WTC11 (cell line): ENCODE results near the gene MAML3. TPM values are rescaled to one million over a fixed set of nuclear protein-coding genes. Genes with fewer than 3 reads are reported as not detected.

Experiments used
- ATAC-seq: fragments of 200-7000 bp; cut with Tn5 transposase; 2 replicates; pipeline ENCODE4 v1.10.0; 2021; ENCODE audit warnings: mild to moderate bottlenecking, moderate library complexity
- CTCF ChIA-PET: fragments of 300-600 bp; sonication (Branson Sonifier 250); formaldehyde crosslinking; loops from one replicate; lab custom pipeline; 2021; ENCODE audit warnings: antibody characterized with exemption; lab: Charles Lee
- POLR2A ChIA-PET: fragments of 350-600 bp; sonication (Branson Sonifier 250); formaldehyde crosslinking; loops from one replicate; lab custom pipeline; 2021; ENCODE audit warnings: antibody characterized with exemption; lab: Charles Lee
- DNase-seq: peaks from one replicate; pipeline ENCODE4 v3.0.0; 2021; ENCODE audit warnings: low spot score
- H3K27ac Mint-ChIP-seq: 2 replicates; pipeline ENCODE4 v1.8.0; 2021; ENCODE audit warnings: mixed read lengths
- H3K27me3 Mint-ChIP-seq: 2 replicates; pipeline ENCODE4 v1.8.0; 2021; ENCODE audit warnings: low read depth, mild to moderate bottlenecking, moderate library complexity, mixed read lengths
- H3K36me3 Mint-ChIP-seq: 2 replicates; pipeline ENCODE4 v1.8.0; 2021; ENCODE audit warnings: mixed read lengths
- H3K4me1 Mint-ChIP-seq: 2 replicates; pipeline ENCODE4 v1.8.0; 2022; ENCODE audit warnings: mixed read lengths
- H3K4me3 Mint-ChIP-seq: 2 replicates; pipeline ENCODE4 v1.8.0; 2021; ENCODE audit warnings: mild to moderate bottlenecking, moderate library complexity, mixed read lengths
- H3K9me3 Mint-ChIP-seq: 2 replicates; pipeline ENCODE4 v1.8.0; 2021; ENCODE audit warnings: mixed read lengths
- CTCF ChIP-seq: fragments of 200-600 bp; IDR thresholded peaks from 2 replicates; pipeline ENCODE4 v1.8.0; 2022; ENCODE audit warnings: antibody characterized with exemption
- FOXJ3 ChIP-seq: sonication (generic); formaldehyde crosslinking; IDR thresholded peaks from 2 replicates; pipeline ENCODE4 v1.9.0; 2021; ENCODE audit warnings: missing genetic modification reagents, mild to moderate bottlenecking, borderline replicate concordance
- GTF2I ChIP-seq: fragments of 250-450 bp; sonication (Bioruptor Pico); conservative IDR thresholded peaks from 2 replicates; pipeline ENCODE4 v1.4.0; 2021; ENCODE audit warnings: mild to moderate bottlenecking
- HMGA2 ChIP-seq: fragments of 250-450 bp; sonication (Bioruptor Pico); IDR thresholded peaks from 2 replicates; pipeline ENCODE4 v1.4.0; 2021; ENCODE audit warnings: mild to moderate bottlenecking, moderate library complexity
- NR3C1 ChIP-seq: sonication (generic); formaldehyde crosslinking; conservative IDR thresholded peaks from 2 replicates; pipeline ENCODE4 v1.8.1; 2023; ENCODE audit warnings: low read depth, mild to moderate bottlenecking, missing genetic modification reagents
- OVOL2 ChIP-seq: fragments of 250-450 bp; sonication (Bioruptor Pico); IDR thresholded peaks from 2 replicates; pipeline ENCODE4 v1.9.0; 2021; ENCODE audit warnings: mild to moderate bottlenecking, borderline replicate concordance
- RELA ChIP-seq: sonication (generic); formaldehyde crosslinking; IDR thresholded peaks from 2 replicates; pipeline ENCODE4 v1.8.1; 2022; ENCODE audit warnings: missing genetic modification reagents, mild to moderate bottlenecking, borderline replicate concordance
- TEAD1 ChIP-seq: sonication (generic); formaldehyde crosslinking; IDR thresholded peaks from 2 replicates; pipeline ENCODE4 v1.8.0; 2022; ENCODE audit warnings: mild to moderate bottlenecking, missing genetic modification reagents
- ZBTB43 ChIP-seq: sonication (generic); formaldehyde crosslinking; IDR thresholded peaks from 2 replicates; pipeline ENCODE4 v1.8.1; 2023; ENCODE audit warnings: mild to moderate bottlenecking, missing genetic modification reagents
- ZNF121 ChIP-seq: sonication (generic); formaldehyde crosslinking; IDR thresholded peaks from 2 replicates; pipeline ENCODE4 v1.8.0; 2023; ENCODE audit warnings: missing genetic modification reagents
- ZNF219 ChIP-seq: sonication (generic); formaldehyde crosslinking; IDR thresholded peaks from 2 replicates; pipeline ENCODE4 v1.8.0; 2023; ENCODE audit warnings: missing genetic modification reagents, mild to moderate bottlenecking, borderline replicate concordance
- ZNF263 ChIP-seq: sonication (generic); formaldehyde crosslinking; IDR thresholded peaks from 2 replicates; pipeline ENCODE4 v1.8.1; 2022; ENCODE audit warnings: low read depth, mild to moderate bottlenecking, moderate library complexity, missing genetic modification reagents
- ZNF416 ChIP-seq: fragments of 250-450 bp; sonication (Bioruptor Pico); IDR thresholded peaks from 2 replicates; pipeline ENCODE4 v1.9.0; 2021; ENCODE audit warnings: mild to moderate bottlenecking, inconsistent platforms
- ZNF532 ChIP-seq: fragments of 250-450 bp; sonication (Bioruptor Pico); IDR thresholded peaks from 2 replicates; pipeline ENCODE4 v1.9.0; 2021; ENCODE audit warnings: mild to moderate bottlenecking, borderline replicate concordance
- total RNA-seq: library from RNA; stranded (reverse); gene quantifications from 3 replicates; pipeline ENCODE4 v1.2.3, GENCODE V29; 2021
- TF ChIP-seq, protein P1 (sequence below): sonication (generic); formaldehyde crosslinking; conservative IDR thresholded peaks from 2 replicates; pipeline ENCODE4 v1.8.1; 2023; ENCODE audit warnings: mild to moderate bottlenecking, low read depth, missing genetic modification reagents, moderate library complexity
- TF ChIP-seq, protein P2 (sequence below): sonication (generic); formaldehyde crosslinking; IDR thresholded peaks from 2 replicates; pipeline ENCODE4 v1.8.1; 2022; ENCODE audit warnings: low read depth, mild to moderate bottlenecking, moderate library complexity, missing genetic modification reagents, borderline replicate concordance
- TF ChIP-seq, protein P3 (sequence below): sonication (generic); formaldehyde crosslinking; IDR thresholded peaks from 2 replicates; pipeline ENCODE4 v1.8.0; 2023; ENCODE audit warnings: missing genetic modification reagents

The MAML3 gene
- total RNA-seq, 1 experiment from 2014 or later, result 7.4 TPM

GRCh38 chr4:139822391-139822790, 331.6 kb downstream of the MAML3 start:
- Mint-ChIP-seq H3K27ac (no peak overlapping the region), H3K27me3 (no peaks in the 10 kb centered on the region)

DNA sequence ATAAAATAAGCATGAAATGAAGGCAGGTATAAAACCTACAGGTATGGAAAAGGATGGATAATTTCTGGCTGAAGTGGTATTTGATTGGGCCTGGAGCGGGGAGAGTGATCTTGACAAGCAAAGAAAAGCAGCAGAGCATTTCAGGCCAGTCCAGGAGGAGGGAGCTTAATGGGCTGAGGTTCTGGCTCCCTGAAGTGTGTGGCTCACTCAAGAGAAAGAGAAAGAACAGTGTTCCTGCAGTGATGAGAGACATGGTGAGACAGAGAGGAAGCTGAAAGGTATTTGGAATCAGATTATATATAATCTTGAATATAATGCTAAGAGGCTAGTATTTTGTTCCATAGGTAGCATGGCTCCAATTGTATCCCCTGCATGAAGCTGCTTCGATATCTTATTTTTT, 334.9 kb downstream of the MAML3 start:
- H3K27ac Mint-ChIP-seq, result no peak overlapping the region
- H3K4me3 Mint-ChIP-seq, result no peak overlapping the region
- no peak for ATAC-seq
- H3K9me3 Mint-ChIP-seq, result peaks cover 12% of the 10 kb centered on the region
- ChIA-PET POLR2A (interaction anchor here (1.1 kb wide), 1 partner anchor 10 kb away, joined by 3 read pairs; no protein-coding TSS in a partner anchor), CTCF (interaction anchor here (0.6 to 1.3 kb wide), 2 partner anchors 22 to 541 kb away, joined by 3 read pairs; no protein-coding TSS in a partner anchor)
- H3K27me3 Mint-ChIP-seq, result no peaks in the 10 kb centered on the region
- TF ChIP-seq, protein P1, sequence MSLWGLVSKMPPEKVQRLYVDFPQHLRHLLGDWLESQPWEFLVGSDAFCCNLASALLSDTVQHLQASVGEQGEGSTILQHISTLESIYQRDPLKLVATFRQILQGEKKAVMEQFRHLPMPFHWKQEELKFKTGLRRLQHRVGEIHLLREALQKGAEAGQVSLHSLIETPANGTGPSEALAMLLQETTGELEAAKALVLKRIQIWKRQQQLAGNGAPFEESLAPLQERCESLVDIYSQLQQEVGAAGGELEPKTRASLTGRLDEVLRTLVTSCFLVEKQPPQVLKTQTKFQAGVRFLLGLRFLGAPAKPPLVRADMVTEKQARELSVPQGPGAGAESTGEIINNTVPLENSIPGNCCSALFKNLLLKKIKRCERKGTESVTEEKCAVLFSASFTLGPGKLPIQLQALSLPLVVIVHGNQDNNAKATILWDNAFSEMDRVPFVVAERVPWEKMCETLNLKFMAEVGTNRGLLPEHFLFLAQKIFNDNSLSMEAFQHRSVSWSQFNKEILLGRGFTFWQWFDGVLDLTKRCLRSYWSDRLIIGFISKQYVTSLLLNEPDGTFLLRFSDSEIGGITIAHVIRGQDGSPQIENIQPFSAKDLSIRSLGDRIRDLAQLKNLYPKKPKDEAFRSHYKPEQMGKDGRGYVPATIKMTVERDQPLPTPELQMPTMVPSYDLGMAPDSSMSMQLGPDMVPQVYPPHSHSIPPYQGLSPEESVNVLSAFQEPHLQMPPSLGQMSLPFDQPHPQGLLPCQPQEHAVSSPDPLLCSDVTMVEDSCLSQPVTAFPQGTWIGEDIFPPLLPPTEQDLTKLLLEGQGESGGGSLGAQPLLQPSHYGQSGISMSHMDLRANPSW (CRISPR knock-in tag), result no peak
- no peak for TF ChIP-seq TEAD1 (CRISPR knock-in tag)
- no peak for TF ChIP-seq OVOL2
- TF ChIP-seq HMGA2 (CRISPR knock-in tag), result no peak
- TF ChIP-seq ZNF416 (CRISPR knock-in tag), result no peak
- TF ChIP-seq RELA (CRISPR knock-in tag), result no peak
- TF ChIP-seq ZBTB43 (CRISPR knock-in tag), result no peak
- TF ChIP-seq ZNF263 (CRISPR knock-in tag), result no peak
- TF ChIP-seq ZNF532 (CRISPR knock-in tag), result no peak
- TF ChIP-seq FOXJ3 (CRISPR knock-in tag), result no peak
- no peak for TF ChIP-seq ZNF219 (CRISPR knock-in tag)
- peaks cover 12% of the 10 kb centered on the region for H3K36me3 Mint-ChIP-seq
- DNase-seq, result no peak
- peaks cover 55% of the 10 kb centered on the region for H3K4me1 Mint-ChIP-seq

More at GRCh38 chr4:139822391-139822790, 331.6 kb downstream of the MAML3 start:
- Mint-ChIP-seq H3K36me3 (peaks cover 12% of the 10 kb centered on the region), H3K9me3 (peaks cover 12% of the 10 kb centered on the region), H3K4me1 (peaks cover 54% of the 10 kb centered on the region)
- CTCF ChIA-PET, result interaction anchor here (0.9 to 1.3 kb wide), 2 partner anchors 11 to 21 kb away, joined by 3 to 4 read pairs; no protein-coding TSS in a partner anchor
- POLR2A ChIA-PET, result no interaction called here
- TF ChIP-seq, protein P2, sequence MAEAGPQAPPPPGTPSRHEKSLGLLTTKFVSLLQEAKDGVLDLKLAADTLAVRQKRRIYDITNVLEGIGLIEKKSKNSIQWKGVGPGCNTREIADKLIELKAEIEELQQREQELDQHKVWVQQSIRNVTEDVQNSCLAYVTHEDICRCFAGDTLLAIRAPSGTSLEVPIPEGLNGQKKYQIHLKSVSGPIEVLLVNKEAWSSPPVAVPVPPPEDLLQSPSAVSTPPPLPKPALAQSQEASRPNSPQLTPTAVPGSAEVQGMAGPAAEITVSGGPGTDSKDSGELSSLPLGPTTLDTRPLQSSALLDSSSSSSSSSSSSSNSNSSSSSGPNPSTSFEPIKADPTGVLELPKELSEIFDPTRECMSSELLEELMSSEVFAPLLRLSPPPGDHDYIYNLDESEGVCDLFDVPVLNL (CRISPR knock-in tag), result no peak
- TF ChIP-seq GTF2I (CRISPR knock-in tag), result no peak
- TF ChIP-seq, protein P3, sequence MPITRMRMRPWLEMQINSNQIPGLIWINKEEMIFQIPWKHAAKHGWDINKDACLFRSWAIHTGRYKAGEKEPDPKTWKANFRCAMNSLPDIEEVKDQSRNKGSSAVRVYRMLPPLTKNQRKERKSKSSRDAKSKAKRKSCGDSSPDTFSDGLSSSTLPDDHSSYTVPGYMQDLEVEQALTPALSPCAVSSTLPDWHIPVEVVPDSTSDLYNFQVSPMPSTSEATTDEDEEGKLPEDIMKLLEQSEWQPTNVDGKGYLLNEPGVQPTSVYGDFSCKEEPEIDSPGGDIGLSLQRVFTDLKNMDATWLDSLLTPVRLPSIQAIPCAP (CRISPR knock-in tag), result no peak
- TF ChIP-seq CTCF, result no peak
- no peak for TF ChIP-seq NR3C1
- TF ChIP-seq ZNF121, result no peak
- TF ChIP-seq, all 79 proteins: peak for 0
- DNase-seq (no peak), ATAC-seq (no peak)
- H3K4me3 Mint-ChIP-seq, result no peak overlapping the region
